Stimulated activated naive CD4-positive, alpha-beta T cell treated with Interleukin-2 at 50 U/mL for 16 hours (primary cell): Measurements from ENCODE around the gene COMT.
A peak's percentile ranks its signal among the peaks of the same experiment; 100 is the strongest.
"Not testable (repeated sequence)": the region's sequence is repeated elsewhere in the genome, so short reads cannot be mapped to it uniquely, and the experiment has no call there.

Source experiments
- DNase-seq: peaks from one replicate; lab custom pipeline; 2025; lab: John Stamatoyannopoulos, UW

COMT gene

GRCh38 chr22:19909350-19910179 is 32.0 kb upstream of the COMT start:
- DNase-seq, result peak; percentile 76

GRCh38 chr22:19910180-19910744 is 31.3 kb upstream of the COMT start:
- DNase-seq, result no peak

DNA sequence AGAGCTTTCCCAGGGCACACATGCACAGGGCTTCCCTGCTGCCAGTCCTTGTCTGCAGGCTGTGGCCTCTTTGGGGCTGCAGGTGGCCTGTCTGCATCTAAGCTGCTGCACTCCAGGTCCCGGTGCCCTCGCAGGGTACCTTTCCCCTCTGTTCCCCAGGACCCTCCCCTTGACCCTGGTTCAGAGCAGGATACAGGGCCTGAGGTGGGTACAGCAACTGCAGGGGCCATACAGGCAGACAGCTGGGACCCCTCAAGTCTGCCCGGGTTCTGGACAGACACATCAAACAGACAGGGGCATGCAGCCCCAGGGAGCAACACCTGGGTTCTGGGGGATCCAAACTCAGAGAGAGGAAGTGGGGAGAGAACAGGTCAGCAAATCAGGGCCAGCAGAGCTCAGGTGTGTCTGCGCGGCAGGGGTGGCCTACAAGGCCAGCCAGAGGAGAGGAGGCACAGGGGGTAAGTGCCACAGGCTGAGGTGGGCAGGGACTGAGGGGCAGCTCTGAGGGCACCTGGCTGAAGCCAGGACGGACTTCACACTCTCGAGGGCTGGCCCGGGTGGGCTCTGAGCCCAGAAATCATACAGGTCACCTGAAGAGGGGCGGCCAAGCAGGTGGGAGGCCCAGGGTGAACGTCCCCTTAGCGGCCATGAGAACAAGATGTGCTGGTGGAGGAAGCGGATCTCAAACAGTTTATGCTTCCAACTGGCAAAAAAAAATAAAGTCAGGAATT is 29.9 kb upstream of the COMT start:
- DNase-seq, result no peak

GRCh38 chr22:19912271-19912999 is 29.1 kb upstream of the COMT start:
- no peak for DNase-seq

DNA sequence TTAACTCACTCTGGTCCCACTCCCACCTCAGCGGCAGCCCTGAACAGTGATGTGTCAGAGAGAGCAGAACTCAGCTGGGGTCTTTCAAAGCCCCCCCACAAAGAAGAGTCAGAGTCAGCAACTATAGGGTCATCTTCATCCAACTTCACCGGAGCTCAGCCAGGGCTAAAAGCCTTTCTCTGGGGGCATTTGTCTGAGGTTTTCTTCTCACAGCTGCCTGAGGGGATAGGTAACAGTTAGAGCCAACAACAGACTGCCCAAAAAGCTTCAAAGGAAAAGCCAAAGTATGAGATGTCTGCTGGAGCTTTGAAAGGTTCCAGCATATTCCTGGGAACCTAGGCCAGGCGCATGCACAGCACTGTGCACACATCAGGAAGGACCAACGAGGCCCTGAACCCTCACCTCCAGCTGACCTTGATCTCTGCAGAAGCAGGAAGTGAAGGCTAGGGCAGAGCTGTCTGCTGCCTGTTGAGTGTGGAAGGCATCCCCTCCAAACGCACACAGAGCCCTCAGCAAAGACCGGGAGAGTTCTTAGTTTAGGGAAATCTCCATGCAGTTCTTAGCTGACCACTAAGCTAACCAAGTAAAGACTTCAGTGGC is 28.1 kb upstream of the COMT start:
- DNase-seq, result no peak

- DNase-seq, result no peak
These were observed 27.2 kb upstream of the COMT start for GRCh38 chr22:19914201-19914943.

DNA sequence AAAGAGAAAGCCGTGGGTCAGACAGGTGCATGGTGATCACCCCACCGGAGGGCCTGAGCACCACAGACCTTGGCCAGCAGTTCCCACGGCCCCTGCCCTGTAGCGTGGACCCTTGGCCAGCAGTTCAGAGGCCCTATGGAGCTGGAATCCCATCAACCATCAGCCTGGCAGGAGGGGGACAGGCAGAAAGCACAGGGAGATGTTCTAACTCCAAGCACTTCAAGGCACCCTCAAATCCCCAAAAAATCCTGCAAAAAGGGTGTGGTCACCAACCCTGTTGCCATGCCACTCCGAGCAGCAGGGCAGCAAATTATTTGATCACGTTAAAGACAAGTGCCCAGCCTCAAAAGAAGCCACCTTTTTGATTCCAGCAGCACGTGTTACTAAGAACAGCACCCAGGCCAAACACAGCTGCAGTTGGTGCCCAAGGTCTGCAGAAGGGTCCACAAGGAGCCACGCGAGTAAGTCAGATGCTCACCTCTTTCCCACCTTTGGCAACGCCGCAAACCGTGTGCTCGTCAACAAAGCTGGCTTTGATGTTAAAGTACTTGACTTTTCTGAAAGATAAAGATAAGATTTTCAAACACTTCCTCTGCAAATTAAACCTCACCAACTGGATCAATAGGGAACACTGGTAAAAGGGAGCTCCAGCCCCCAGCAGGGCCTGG is 26.2 kb upstream of the COMT start:
- DNase-seq, result no peak

DNA sequence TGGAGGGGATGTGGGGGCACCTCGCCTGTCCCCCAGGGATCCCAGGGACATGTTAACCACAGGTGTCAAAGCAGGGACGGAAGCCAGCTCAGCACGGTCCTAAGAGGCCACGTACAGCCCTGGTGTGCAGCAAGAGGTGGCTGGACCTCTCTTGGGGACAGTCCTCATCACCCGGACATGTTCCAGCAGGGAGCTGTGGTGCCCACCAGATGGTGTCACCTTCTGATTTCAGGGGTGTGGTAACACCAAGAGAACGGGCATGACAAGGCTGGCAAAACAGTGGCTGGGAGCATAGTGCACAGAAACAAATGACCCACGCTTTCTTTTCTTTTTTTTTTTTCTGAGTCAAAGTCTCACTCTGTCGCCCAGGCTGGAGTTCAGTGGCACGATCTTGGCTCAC is 25.6 kb upstream of the COMT start:
- no peak for DNase-seq

- DNase-seq, result no peak
These were observed 24.6 kb upstream of the COMT start for GRCh38 chr22:19916941-19917340.

- no peak for DNase-seq
These were observed 24.0 kb upstream of the COMT start for GRCh38 chr22:19917389-19918138.

DNA sequence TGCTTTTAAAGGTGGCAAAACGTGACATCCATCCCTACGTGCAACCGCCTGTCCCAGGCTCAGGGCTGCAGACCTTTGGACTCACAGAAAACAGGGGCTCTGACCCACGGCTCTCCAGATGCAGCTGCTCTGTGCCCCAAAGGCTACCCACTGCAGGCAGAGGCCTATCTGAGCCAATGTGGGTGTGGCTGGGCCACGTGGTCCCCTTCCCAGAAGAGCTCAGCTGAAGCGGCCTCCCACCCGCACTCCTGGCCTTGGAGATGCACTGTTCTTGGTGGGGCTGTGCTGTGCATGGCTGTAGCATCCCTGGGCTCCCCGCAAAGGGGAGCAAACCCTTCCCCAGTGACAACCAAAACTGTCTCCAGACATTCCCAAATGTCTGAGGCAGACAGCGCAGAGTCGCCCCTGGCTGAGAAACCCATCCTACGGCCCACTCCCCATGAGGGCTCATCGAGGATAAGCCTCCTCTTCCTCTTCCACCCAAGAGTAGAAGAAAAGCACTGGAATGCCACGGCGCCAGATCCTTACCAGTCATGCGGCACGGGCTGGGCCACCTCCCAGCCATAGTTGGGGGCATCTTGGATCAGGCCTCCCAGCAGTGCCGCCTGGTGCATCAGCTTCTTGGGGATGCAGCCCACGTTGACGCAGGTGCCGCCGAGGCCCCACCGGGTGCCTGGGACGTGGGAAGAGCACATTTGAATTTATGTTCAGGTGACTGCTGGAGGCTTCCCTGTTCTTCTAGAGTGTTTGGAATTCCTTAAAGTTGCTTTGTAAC is 23.1 kb upstream of the COMT start:
- no peak for DNase-seq

GRCh38 chr22:19919701-19920363 is 21.7 kb upstream of the COMT start:
- DNase-seq, result no peak

DNA sequence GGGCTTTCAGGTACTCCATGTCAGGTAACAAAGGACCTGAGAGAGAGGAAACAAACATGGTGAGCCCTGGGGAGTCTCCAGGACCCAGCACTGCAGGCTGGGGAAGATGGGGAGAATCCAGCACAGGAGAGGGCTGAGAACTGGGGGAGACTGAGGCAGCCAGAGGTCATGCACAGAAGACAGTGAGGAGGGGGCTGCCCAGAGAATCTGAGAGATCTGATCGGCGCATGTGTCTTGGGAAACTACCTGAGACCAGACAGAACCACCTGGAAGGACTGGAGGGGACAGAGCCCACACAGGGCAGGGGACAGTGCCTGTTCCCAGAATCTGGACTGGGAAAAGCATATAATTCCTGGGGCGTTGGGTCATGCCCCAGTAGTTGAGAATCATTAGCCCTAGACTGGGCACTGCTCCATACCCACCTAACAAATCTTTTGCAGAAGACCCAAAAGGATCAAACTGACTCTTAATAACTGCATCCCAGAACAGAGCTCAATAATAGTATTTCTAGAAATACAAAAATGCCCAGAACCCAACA is 20.0 kb upstream of the COMT start:
- no peak for DNase-seq

- DNase-seq, result no peak
These were observed 17.6 kb upstream of the COMT start for GRCh38 chr22:19923914-19924513.

DNA sequence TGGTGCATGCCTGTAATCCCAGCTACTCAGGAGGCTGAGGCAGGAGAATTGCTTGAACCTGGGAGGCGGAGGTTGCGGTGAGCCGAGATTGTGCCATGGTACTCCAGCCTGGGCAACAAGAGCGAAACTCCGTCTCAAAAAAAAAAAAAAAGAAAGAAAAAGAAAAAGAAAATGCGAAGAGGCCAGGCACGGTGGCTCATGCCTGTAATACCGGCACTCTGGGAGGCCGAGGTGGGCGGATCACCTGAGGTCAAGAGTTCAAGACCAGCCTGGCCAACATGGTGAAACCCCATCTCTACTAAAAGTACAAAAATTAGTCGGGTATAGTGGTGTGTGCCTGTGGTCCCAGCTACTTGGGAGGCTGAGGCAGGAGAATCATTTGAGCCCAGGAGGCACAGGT is 15.5 kb upstream of the COMT start:
- not testable (repeated sequence) for DNase-seq

- DNase-seq, result no peak
These were observed 13.9 kb upstream of the COMT start for GRCh38 chr22:19927696-19928095.

DNA sequence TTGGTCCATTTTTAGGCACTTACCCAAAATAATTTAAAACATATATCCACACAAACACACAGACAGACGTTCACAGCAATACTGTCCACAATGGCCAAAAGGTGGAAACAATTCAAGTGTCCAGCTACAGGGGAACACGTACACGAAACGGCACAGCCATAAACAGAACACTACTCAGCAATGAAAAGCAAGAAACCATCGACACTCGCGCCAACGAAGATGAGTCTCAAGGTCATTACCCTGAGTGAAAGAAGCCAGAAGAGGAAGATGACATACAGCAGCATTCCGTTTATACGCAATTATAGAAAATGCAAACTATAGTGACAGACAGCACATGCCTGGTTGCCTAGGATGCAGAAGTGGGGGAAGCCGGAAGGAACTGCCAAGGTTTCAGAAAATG is 13.4 kb upstream of the COMT start:
- DNase-seq, result no peak
